ENCODE measurements around the gene MAN1C1. TPM values are rescaled to one million over a fixed set of nuclear protein-coding genes. Genes with fewer than 3 reads are reported as not detected.

MAN1C1 gene
- total and polyA plus RNA-seq, 9 of the 15 experiments (the other 6 are each of a cell fraction or from before 2014, with no cell fraction given), result 0.04 to 0.44 (median 0.10) TPM; not detected in 3

DNA sequence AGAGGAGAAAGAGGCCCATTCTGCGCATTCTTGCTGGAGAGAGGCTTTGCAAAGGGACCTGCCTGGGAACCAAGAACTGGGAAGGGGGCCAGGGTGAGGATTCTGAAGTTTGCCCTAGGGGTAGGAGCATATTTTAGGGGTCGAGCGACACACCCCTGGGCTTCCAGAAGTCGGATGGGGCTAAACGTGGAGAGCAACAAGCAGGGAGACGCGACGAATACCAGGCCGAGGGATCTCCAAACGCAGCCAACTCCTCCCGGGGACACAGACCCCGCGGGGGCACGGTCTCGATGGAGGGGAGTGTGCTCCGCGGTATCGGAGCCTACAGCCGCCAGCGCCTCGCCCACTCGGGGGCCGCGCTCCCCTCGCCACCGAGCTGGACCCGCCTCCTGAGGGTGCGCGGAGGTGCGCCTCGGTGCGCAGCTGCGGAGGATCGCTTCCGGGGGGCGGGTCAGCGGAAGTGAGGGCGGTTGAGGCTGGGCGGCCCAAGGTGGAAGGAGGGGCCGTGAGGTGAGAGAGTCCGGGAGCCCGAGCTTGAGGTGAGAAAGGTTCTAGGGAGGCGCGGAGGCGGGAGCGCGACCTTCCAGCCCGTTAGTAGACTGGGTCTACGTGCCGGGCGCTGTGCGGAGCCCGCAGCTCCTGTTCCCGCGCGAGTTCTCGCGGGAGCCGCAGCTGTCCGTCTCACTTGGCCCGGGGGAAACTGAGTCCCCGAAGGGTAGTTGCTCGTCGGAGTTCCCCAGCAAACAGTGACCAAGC, 203.1 kb downstream of the MAN1C1 start, which contains the start of gene MTFR1L (continued):
- TF ChIP-seq SMARCA5 (IDR thresholded peaks at IDR 0.05) (no peak), ZNF511 (CRISPR knock-in tag; IDR thresholded peaks at IDR 0.05) (peak; percentile 49), ZEB2 (IDR thresholded peaks at IDR 0.05) (peak; percentile 66; the same call in 1 of the 2 replicates), CHD4 (IDR thresholded peaks at IDR 0.05; ENCODE audit: insufficient read depth, insufficient replicate concordance, low read depth, low read length, poor library complexity, severe bottlenecking) (no peak), SMAD2 (IDR thresholded peaks at IDR 0.05; ENCODE audit: low read depth, low read length) (no peak), RAD21 (CRISPR knock-in tag; conservative IDR thresholded peaks at IDR 0.05 in 1 of 2, IDR thresholded peaks at IDR 0.05 in 1 of 2) (no peak), ZNF445 (CRISPR knock-in tag; IDR thresholded peaks at IDR 0.05; ENCODE audit: low read depth) (no peak), TAF1 (IDR thresholded peaks at IDR 0.05; ENCODE audit: control insufficient read depth, extremely low read depth, insufficient read depth, low read length, severe bottlenecking) (peak; percentile 85), BCL6 (CRISPR knock-in tag; IDR thresholded peaks at IDR 0.05) (no peak), MYNN (IDR thresholded peaks at IDR 0.05) (peak; percentile 49; the same call in 1 of the 2 replicates), MYNN (CRISPR knock-in tag; IDR thresholded peaks at IDR 0.05) (no peak), SP2 (IDR thresholded peaks at IDR 0.05; ENCODE audit: extremely low read depth, low read depth, low read length, poor library complexity, severe bottlenecking) (no peak), NEUROD1 (IDR thresholded peaks at IDR 0.05; ENCODE audit: borderline replicate concordance, low read depth, low read length, partially characterized antibody) (no peak), GABPB1 (CRISPR knock-in tag; IDR thresholded peaks at IDR 0.05) (peak; percentile 94), ARID1B (IDR thresholded peaks at IDR 0.05) (no peak; the same call in 1 of the 2 replicates), HMGXB4 (CRISPR knock-in tag; IDR thresholded peaks at IDR 0.05) (no peak), KAT8 (IDR thresholded peaks at IDR 0.05; ENCODE audit: low read depth) (no peak), SETDB1 (IDR thresholded peaks at IDR 0.05; ENCODE audit: low read length) (peak; percentile 42), NKRF (IDR thresholded peaks at IDR 0.05; ENCODE audit: borderline replicate concordance) (peak; percentile 64; the same call in 1 of the 2 replicates), MTA3 (IDR thresholded peaks at IDR 0.05; ENCODE audit: borderline replicate concordance) (peak; percentile 91)
- TF ChIP-seq, protein P1, sequence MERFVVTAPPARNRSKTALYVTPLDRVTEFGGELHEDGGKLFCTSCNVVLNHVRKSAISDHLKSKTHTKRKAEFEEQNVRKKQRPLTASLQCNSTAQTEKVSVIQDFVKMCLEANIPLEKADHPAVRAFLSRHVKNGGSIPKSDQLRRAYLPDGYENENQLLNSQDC (CRISPR knock-in tag; IDR thresholded peaks at IDR 0.05), result no peak
- TF ChIP-seq, protein P2, sequence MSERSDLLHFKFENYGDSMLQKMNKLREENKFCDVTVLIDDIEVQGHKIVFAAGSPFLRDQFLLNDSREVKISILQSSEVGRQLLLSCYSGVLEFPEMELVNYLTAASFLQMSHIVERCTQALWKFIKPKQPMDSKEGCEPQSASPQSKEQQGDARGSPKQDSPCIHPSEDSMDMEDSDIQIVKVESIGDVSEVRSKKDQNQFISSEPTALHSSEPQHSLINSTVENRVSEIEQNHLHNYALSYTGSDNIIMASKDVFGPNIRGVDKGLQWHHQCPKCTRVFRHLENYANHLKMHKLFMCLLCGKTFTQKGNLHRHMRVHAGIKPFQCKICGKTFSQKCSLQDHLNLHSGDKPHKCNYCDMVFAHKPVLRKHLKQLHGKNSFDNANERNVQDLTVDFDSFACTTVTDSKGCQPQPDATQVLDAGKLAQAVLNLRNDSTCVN (CRISPR knock-in tag; IDR thresholded peaks at IDR 0.05), result no peak
